K562 (cell line): ENCODE results near the gene GSTO2. TPM values are rescaled to one million over a fixed set of nuclear protein-coding genes. Genes with fewer than 3 reads are reported as not detected.
A peak's percentile ranks its signal among the peaks of the same experiment; 100 is the strongest.

ENCODE experiments used
- ATAC-seq: fragments of 200-7000 bp; cut with Tn5 transposase; 3 replicates; pipeline ENCODE4 v1.9.1; 2020; ENCODE audit warnings: moderate library complexity
- BruUV-seq: library from RNA; stranded (reverse); fragments of 400-500 nt; replicated peaks from 2 replicates; lab custom pipeline; 2021; lab: Mats Ljungman, UMichigan
- CTCF ChIA-PET: fragments of 300-600 bp; formaldehyde crosslinking; extraction: SDS; loops from one replicate; lab custom pipeline; 2021; ENCODE audit warnings: low intra/inter-chr PET ratio; lab: Yijun Ruan, JAX
- POLR2A ChIA-PET: fragments of 300-600, 350-650 bp; sonication (Branson Sonifier 250); formaldehyde crosslinking; extraction: SDS; loops from one replicate; lab custom pipeline; 2021; ENCODE audit warnings: antibody characterized with exemption, inconsistent platforms; lab: Yijun Ruan, JAX
- DNase-seq, 4 experiments: peaks; one replicate each; pipeline versions ENCODE4 v3.0.0 to v3.0.0-alpha.2; 2011 to 2018; ENCODE audit warnings: low spot score in 3 of 4, mixed read lengths in 3 of 4; ENCODE audit errors: extremely low read depth in 1 of 4
- FAIRE-seq: peaks from 2 replicates; lab custom pipeline; 2011; peaks lifted over from hg19 to GRCh38; lab: Jason Lieb, UNC
- H2AFZ ChIP-seq: 2 replicates; pipeline ENCODE4 v1.6.0; 2011; ENCODE audit warnings: low read depth, low read length, control low read depth, inconsistent platforms
- H3K27ac ChIP-seq: fragments of 200-600 bp; 3 replicates; pipeline ENCODE4 v1.8.0; 2011; ENCODE audit warnings: low read depth, mild to moderate bottlenecking, control low read depth, inconsistent platforms, low read length, moderate library complexity, mixed read lengths; ENCODE audit errors: extremely low read depth
- H3K27me3 ChIP-seq, 2 experiments: fragments of 300-600 bp in 1 of 2; 2 replicates in 1 of 2; 3 replicates in 1 of 2; pipeline versions ENCODE4 v1.6.0 to v1.8.0; 2011; ENCODE audit warnings: inconsistent platforms in 2 of 2, low read length in 2 of 2, mild to moderate bottlenecking in 1 of 2, mixed read lengths in 1 of 2, moderate library complexity in 1 of 2; ENCODE audit not compliant: control insufficient read depth in 2 of 2, insufficient read depth in 2 of 2
- H3K36me3 ChIP-seq: fragments of 300-600 bp; 3 replicates; pipeline ENCODE4 v1.8.0; 2011; ENCODE audit warnings: mild to moderate bottlenecking, low read length, inconsistent platforms; ENCODE audit not compliant: control insufficient read depth, insufficient read depth
- H3K4me1 ChIP-seq, 2 experiments: fragments of 200-600 bp in 1 of 2; replicated peaks in 1 of 2; 2 replicates in 1 of 2; 3 replicates in 1 of 2; pipeline versions ENCODE4 v1.5.1 to v1.8.0; 2011; ENCODE audit warnings: inconsistent platforms in 2 of 2, low read length in 2 of 2, mild to moderate bottlenecking in 1 of 2, mixed read lengths in 1 of 2, moderate library complexity in 1 of 2; ENCODE audit not compliant: control insufficient read depth in 2 of 2, insufficient read depth in 2 of 2
- H3K4me2 ChIP-seq: 2 replicates; pipeline ENCODE4 v1.6.1; 2011; ENCODE audit warnings: low read length, control low read depth, inconsistent platforms, mixed read lengths; ENCODE audit not compliant: insufficient read depth
- H3K4me3 ChIP-seq: fragments of 200-600 bp; sonication (generic), shearing (Covaris generic); 2 replicates; pipeline ENCODE4 v1.5.1; 2016; ENCODE audit warnings: control low read depth, inconsistent platforms
- H3K79me2 ChIP-seq: fragments of 200-600 bp; 3 replicates; pipeline ENCODE4 v1.8.0; 2011; ENCODE audit warnings: low read length, inconsistent platforms; ENCODE audit not compliant: control insufficient read depth, insufficient read depth
- H3K9ac ChIP-seq, 2 experiments: 2 replicates each; pipeline versions ENCODE4 v1.6.0 to v1.6.1; 2011; ENCODE audit warnings: low read depth in 2 of 2, low read length in 2 of 2, control low read depth in 1 of 2, inconsistent platforms in 1 of 2, mild to moderate bottlenecking in 1 of 2, mixed read lengths in 1 of 2; ENCODE audit not compliant: insufficient read depth in 1 of 2
- H3K9me1 ChIP-seq: one replicate; pipeline ENCODE4 v1.6.0; 2011; ENCODE audit warnings: inconsistent platforms, mild to moderate bottlenecking, low read length, moderate library complexity; ENCODE audit not compliant: control insufficient read depth, insufficient read depth
- H3K9me3 ChIP-seq: replicated peaks from 2 replicates; pipeline ENCODE4 v1.5.1; 2011; ENCODE audit warnings: low read depth, low read length, inconsistent platforms; ENCODE audit not compliant: control insufficient read depth, insufficient read depth
- H4K20me1 ChIP-seq: replicated peaks from 2 replicates; pipeline ENCODE4 v1.6.1; 2011; ENCODE audit warnings: low read length, inconsistent platforms, mixed read lengths; ENCODE audit not compliant: control insufficient read depth, insufficient read depth
- ATF3 ChIP-seq, 2 experiments: fragments of 450-650 bp in 1 of 2; sonication (generic) in 1 of 2; formaldehyde crosslinking in 1 of 2; IDR thresholded peaks in 1 of 2; conservative IDR thresholded peaks in 1 of 2; 2 replicates each; pipeline versions ENCODE4 v1.6.1 to v1.8.1; 2016 to 2023; ENCODE audit warnings: mild to moderate bottlenecking in 2 of 2, moderate library complexity in 2 of 2, inconsistent platforms in 1 of 2, missing genetic modification reagents in 1 of 2
- ELF4 ChIP-seq: fragments of 450-650 bp; formaldehyde crosslinking; IDR thresholded peaks from 2 replicates; pipeline ENCODE4 v1.4.0; 2022; ENCODE audit warnings: missing genetic modification characterization
- FOSL1 ChIP-seq: fragments of 200-800 bp; sonication (Bioruptor generic); conservative IDR thresholded peaks from 2 replicates; pipeline ENCODE4 v1.6.1; 2016; ENCODE audit warnings: missing genetic modification characterization, missing compliant biosample characterization
- HMGN3 ChIP-seq: IDR thresholded peaks from 2 replicates; pipeline ENCODE4 v1.6.1; 2011; ENCODE audit warnings: borderline replicate concordance, low read depth, mild to moderate bottlenecking, mixed read lengths, low read length; ENCODE audit not compliant: insufficient read length; ENCODE audit errors: extremely low read depth
- NKRF ChIP-seq: fragments of 450-650 bp; IDR thresholded peaks from 2 replicates; pipeline ENCODE4 v1.6.1; 2016; ENCODE audit warnings: borderline replicate concordance
- SIX5 ChIP-seq, 2 experiments: IDR thresholded peaks; 2 replicates each; pipeline ENCODE4 v1.6.1; 2011; ENCODE audit warnings: low read length in 2 of 2, borderline replicate concordance in 1 of 2, low read depth in 1 of 2, mild to moderate bottlenecking in 1 of 2, moderate library complexity in 1 of 2; ENCODE audit not compliant: insufficient read depth in 1 of 2
- ZNF318 ChIP-seq, 2 experiments: fragments of 450-650 bp; IDR thresholded peaks; 2 replicates each; pipeline ENCODE4 v1.6.1; 2016; ENCODE audit warnings: mild to moderate bottlenecking in 2 of 2, borderline replicate concordance in 1 of 2, low read depth in 1 of 2, moderate library complexity in 1 of 2
- WGBS: fragments of 100-300 bp; shearing (Covaris generic); methylation state at CpG from one replicate; pipeline ENCODE4 v1.1.6; 2016; ENCODE audit warnings: low coverage, mixed read lengths; ENCODE audit not compliant: insufficient coverage; ENCODE audit errors: missing lambda C conversion rate; 5-methylcytosine and 5-hydroxymethylcytosine counted together
- in situ Hi-C: fragments of 300-500 bp; cut with MboI; formaldehyde crosslinking; loops from 4 replicates; pipeline ENCODE4 v1.15.0; 2018; ENCODE audit warnings: inconsistent platforms, mixed read lengths
- intact Hi-C: fragments of 100-400 bp; cut with micrococcal nuclease; formaldehyde crosslinking; loops from 2 replicates; pipeline ENCODE4 v1.14.2; 2022
- polyA plus RNA-seq, 8 experiments: library from polyadenylated mRNA; depleted of rRNA in 4 of 8; stranded (reverse) in 5 of 8; unstranded in 3 of 8; fragments of >200 nt; fragmentation: Nextera tagmentation in 2 of 8; fragmentation: Illumina TruSeq in 1 of 8; extraction: Ambion mirVana in 2 of 8; extraction: Trizol in 1 of 8; gene quantifications; 2 replicates each; pipeline versions ENCODE4 v1.2.1 to v1.2.3, GENCODE V29; 2011 to 2014; ENCODE audit warnings: inconsistent platforms in 1 of 8, missing spikeins in 1 of 8
- total RNA-seq, 7 experiments: library from RNA; depleted of rRNA in 6 of 7; stranded (reverse); fragments of >200 nt in 6 of 7; fragmentation: Illumina TruSeq in 2 of 7; extraction: Trizol in 2 of 7; gene quantifications; 2 replicates each; pipeline versions ENCODE4 v1.2.1 to v1.2.3, GENCODE V29; 2011 to 2021; ENCODE audit warnings: low replicate concordance in 1 of 7

The GSTO2 gene
- total and polyA plus RNA-seq, 9 of the 15 experiments (the other 6 are each of a cell fraction or from before 2014, with no cell fraction given) = 0.18 to 1.8 (median 0.90) TPM

- H3K4me3 ChIP-seq = no peak overlapping the region
- intact Hi-C loops = loop anchor here (5.0 kb wide), 3 partner anchors 229 to 464 kb away; partner anchors contain the start of gene SFR1
- no peak overlapping the region for H3K9ac ChIP-seq
- ChIA-PET CTCF (interaction anchor here (1.2 to 7.1 kb wide), 2 partner anchors 60 to 76 kb away, joined by 3 to 63 read pairs; no protein-coding TSS in a partner anchor), POLR2A (interaction anchor here (1.0 to 3.0 kb wide), 2 partner anchors 17 to 46 kb away, joined by 3 to 9 read pairs; no protein-coding TSS in a partner anchor)
- H2AFZ ChIP-seq = no peak overlapping the region
- no peak for FAIRE-seq
- no peaks in the 10 kb centered on the region for H3K9me3 ChIP-seq
- 7% methylated on average over 2 of the region's 2 CpGs for WGBS
- H3K4me1 ChIP-seq = peaks cover 11 to 40% of the 10 kb centered on the region in 2 experiments
- in situ Hi-C loops = no loop called here
- no peak overlapping the region for H3K27ac ChIP-seq
- ATAC-seq = no peak
- H3K4me2 ChIP-seq = no peak overlapping the region; the same call in 1 of the 2 replicates
- no peaks in the 10 kb centered on the region; the same call in 2 of the 3 replicates for H3K36me3 ChIP-seq
- no peak for DNase-seq
- H4K20me1 ChIP-seq = no peaks in the 10 kb centered on the region
- H3K79me2 ChIP-seq = peaks cover 3% of the 10 kb centered on the region
- no TSS peak for BruUV-seq
- H3K9me1 ChIP-seq = no peaks in the 10 kb centered on the region
- H3K27me3 ChIP-seq = no peaks in the 10 kb centered on the region
- TF ChIP-seq ELF4 (CRISPR knock-in tag) (no peak), SIX5 (IDR thresholded peaks at IDR 0.05; ENCODE audit: borderline replicate concordance in 1 of 2, insufficient read depth in 1 of 2, low read depth in 1 of 2, low read length in 2 of 2) (no peak), FOSL1 (peak; percentile 62), HMGN3 (no peak), ATF3 (IDR thresholded peaks at IDR 0.05) (peak; percentile 40; the same call in 1 of the 2 replicates), ATF3 (CRISPR knock-in tag; conservative IDR thresholded peaks at IDR 0.05) (no peak), ZNF318 (IDR thresholded peaks at IDR 0.05; ENCODE audit: borderline replicate concordance in 1 of 2, low read depth in 1 of 2) (no peak), NKRF (no peak)
These were observed 82.2 kb downstream of the GSTO2 start for GRCh38 chr10:104351061-104351702.
